ENCODE results near the gene NEK6. TPM values are rescaled to one million over a fixed set of nuclear protein-coding genes. Genes with fewer than 3 reads are reported as not detected.

NEK6 gene
- total RNA-seq, 2 donors from 2014 or later = 28.7 to 32.6 TPM

GRCh38 chr9:124398191-124398935, 140.6 kb downstream of the NEK6 start:
- intact Hi-C loops (cut with DNase I) = no loop called here

GRCh38 chr9:124399323-124399967, 141.7 kb downstream of the NEK6 start:
- ATAC-seq (peak; percentile 82 to 83), DNase-seq (peak; percentile 53)
- intact Hi-C loops (cut with DNase I) = no loop called here

More at GRCh38 chr9:124398191-124398935, 140.6 kb downstream of the NEK6 start:
- ATAC-seq = no peak
- no peak for DNase-seq

- intact Hi-C loops (cut with DNase I) = no loop called here
- DNase-seq = no peak
- peak in 1 of 2 donors; percentile 10 for ATAC-seq
These were observed 142.5 kb downstream of the NEK6 start for GRCh38 chr9:124399968-124400940.

Other genes starting within 250 kb of the NEK6 start
- under 1 TPM in 1 of 2 donors, not detected in 1; 0.38 TPM for gene LHX2, start 246.2 kb upstream of the NEK6 start, total RNA-seq
- gene PSMB7, start 157.5 kb downstream of the NEK6 start, total RNA-seq = 100 to 1,000 TPM; 124 to 135 TPM
- gene ADGRD2, start 192.5 kb downstream of the NEK6 start, total RNA-seq = not detected
- not detected for gene NR5A1, start 249.4 kb downstream of the NEK6 start, total RNA-seq

Measured in left cardiac atrium (tissue), 4 donors.